ENCODE data around the gene KRTAP2-3. TPM values are rescaled to one million over a fixed set of nuclear protein-coding genes. Genes with fewer than 3 reads are reported as not detected.

The KRTAP2-3 gene
- total RNA-seq, 1 experiment from 2014 or later = 6.3 TPM

DNA sequence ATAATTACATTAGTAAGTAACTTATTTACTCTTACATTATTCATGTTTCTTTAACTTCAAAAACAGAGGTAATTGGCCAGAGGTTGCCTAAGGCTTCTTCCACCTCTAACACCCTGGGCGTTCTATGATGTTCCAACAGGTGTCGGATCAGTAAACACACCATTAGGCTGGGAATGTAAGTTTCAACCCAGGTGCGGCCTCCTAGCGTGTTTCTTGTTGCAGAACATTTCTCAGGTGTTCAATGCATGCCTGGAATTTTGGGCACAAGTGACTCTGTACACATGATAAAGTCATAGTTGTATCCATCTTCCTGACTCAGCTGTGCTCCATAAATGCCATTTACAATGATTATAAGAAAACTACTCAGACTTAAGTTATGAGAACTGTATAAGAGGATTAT, 5.9 kb downstream of the KRTAP2-3 start:
- Histone ChIP-seq H3K4me2 (ENCODE audit: low read length) (no peak overlapping the region), H3K27me3 (ENCODE audit: insufficient read depth, low read length) (no peaks in the 10 kb centered on the region), H2AFZ (ENCODE audit: low read depth, low read length, poor library complexity, severe bottlenecking) (no peak overlapping the region), H3K9me2 (ENCODE audit: insufficient read depth) (no peaks in the 10 kb centered on the region), H3K4me3 (replicated peaks in 1 of 2; ENCODE audit: low read depth in 1 of 2, low read length in 2 of 2) (no peak overlapping the region), H3K27ac (ENCODE audit: low read depth, low read length) (no peak overlapping the region), H3K36me3 (ENCODE audit: control insufficient read depth in 1 of 2, insufficient read depth in 2 of 2, low read length in 2 of 2) (0 out of 4 replicates have a peak, but pooled peaks cover 0 to 4% of the 10 kb centered on the region in 2 experiments), H3K9ac (ENCODE audit: low read length) (no peak overlapping the region), H3K79me2 (ENCODE audit: insufficient read depth, low read length) (no peaks in the 10 kb centered on the region), H4K20me1 (ENCODE audit: insufficient read depth) (no peaks in the 10 kb centered on the region), H3K9me3 (ENCODE audit: control insufficient read depth in 1 of 2, insufficient read depth in 1 of 2, low read depth in 1 of 2, low read length in 2 of 2) (peaks cover 0 to 21% of the 10 kb centered on the region in 2 experiments; a peak in 1 of 4 replicates), H3K4me1 (ENCODE audit: control insufficient read depth in 1 of 2, insufficient read depth in 2 of 2, low read length in 2 of 2) (peaks cover 6 to 8% of the 10 kb centered on the region in 2 experiments)
- no peak for DNase-seq (ENCODE audit: low read depth, low spot score)
- RAD21 ChIA-PET (ENCODE audit: low non-redundant PET in 1 of 2, low total read pairs in 2 of 2, uncharacterized antibody in 2 of 2, unreplicated experiment in 2 of 2) = no interaction called here
- TF ChIP-seq EZH2phosphoT487 (IDR thresholded peaks at IDR 0.05; ENCODE audit: borderline replicate concordance) (no peak), SIN3A (IDR thresholded peaks at IDR 0.05; ENCODE audit: low read depth) (no peak), EGR1 (IDR thresholded peaks at IDR 0.05; ENCODE audit: low read depth) (no peak), FOSL1 (IDR thresholded peaks at IDR 0.05; ENCODE audit: low read depth) (no peak), ZFX (IDR thresholded peaks at IDR 0.05) (no peak), SRF (IDR thresholded peaks at IDR 0.05; ENCODE audit: low read depth) (no peak), EZH2 (IDR thresholded peaks at IDR 0.05) (no peak), ELF1 (IDR thresholded peaks at IDR 0.05; ENCODE audit: borderline replicate concordance, low read depth) (no peak)
- TF ChIP-seq, protein P1, sequence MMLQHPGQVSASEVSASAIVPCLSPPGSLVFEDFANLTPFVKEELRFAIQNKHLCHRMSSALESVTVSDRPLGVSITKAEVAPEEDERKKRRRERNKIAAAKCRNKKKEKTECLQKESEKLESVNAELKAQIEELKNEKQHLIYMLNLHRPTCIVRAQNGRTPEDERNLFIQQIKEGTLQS (IDR thresholded peaks at IDR 0.05) = no peak
- TF ChIP-seq, protein P2, sequence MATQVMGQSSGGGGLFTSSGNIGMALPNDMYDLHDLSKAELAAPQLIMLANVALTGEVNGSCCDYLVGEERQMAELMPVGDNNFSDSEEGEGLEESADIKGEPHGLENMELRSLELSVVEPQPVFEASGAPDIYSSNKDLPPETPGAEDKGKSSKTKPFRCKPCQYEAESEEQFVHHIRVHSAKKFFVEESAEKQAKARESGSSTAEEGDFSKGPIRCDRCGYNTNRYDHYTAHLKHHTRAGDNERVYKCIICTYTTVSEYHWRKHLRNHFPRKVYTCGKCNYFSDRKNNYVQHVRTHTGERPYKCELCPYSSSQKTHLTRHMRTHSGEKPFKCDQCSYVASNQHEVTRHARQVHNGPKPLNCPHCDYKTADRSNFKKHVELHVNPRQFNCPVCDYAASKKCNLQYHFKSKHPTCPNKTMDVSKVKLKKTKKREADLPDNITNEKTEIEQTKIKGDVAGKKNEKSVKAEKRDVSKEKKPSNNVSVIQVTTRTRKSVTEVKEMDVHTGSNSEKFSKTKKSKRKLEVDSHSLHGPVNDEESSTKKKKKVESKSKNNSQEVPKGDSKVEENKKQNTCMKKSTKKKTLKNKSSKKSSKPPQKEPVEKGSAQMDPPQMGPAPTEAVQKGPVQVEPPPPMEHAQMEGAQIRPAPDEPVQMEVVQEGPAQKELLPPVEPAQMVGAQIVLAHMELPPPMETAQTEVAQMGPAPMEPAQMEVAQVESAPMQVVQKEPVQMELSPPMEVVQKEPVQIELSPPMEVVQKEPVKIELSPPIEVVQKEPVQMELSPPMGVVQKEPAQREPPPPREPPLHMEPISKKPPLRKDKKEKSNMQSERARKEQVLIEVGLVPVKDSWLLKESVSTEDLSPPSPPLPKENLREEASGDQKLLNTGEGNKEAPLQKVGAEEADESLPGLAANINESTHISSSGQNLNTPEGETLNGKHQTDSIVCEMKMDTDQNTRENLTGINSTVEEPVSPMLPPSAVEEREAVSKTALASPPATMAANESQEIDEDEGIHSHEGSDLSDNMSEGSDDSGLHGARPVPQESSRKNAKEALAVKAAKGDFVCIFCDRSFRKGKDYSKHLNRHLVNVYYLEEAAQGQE (IDR thresholded peaks at IDR 0.05; ENCODE audit: low read depth) = no peak
- TF ChIP-seq, protein P3, sequence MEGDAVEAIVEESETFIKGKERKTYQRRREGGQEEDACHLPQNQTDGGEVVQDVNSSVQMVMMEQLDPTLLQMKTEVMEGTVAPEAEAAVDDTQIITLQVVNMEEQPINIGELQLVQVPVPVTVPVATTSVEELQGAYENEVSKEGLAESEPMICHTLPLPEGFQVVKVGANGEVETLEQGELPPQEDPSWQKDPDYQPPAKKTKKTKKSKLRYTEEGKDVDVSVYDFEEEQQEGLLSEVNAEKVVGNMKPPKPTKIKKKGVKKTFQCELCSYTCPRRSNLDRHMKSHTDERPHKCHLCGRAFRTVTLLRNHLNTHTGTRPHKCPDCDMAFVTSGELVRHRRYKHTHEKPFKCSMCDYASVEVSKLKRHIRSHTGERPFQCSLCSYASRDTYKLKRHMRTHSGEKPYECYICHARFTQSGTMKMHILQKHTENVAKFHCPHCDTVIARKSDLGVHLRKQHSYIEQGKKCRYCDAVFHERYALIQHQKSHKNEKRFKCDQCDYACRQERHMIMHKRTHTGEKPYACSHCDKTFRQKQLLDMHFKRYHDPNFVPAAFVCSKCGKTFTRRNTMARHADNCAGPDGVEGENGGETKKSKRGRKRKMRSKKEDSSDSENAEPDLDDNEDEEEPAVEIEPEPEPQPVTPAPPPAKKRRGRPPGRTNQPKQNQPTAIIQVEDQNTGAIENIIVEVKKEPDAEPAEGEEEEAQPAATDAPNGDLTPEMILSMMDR (IDR thresholded peaks at IDR 0.05 in 2 of 3, conservative IDR thresholded peaks at IDR 0.05 in 1 of 3; ENCODE audit: borderline replicate concordance in 1 of 3, insufficient read depth in 1 of 3, low read depth in 2 of 3, low read length in 2 of 3) = no peak
- intact Hi-C loops (cut with micrococcal nuclease) = no loop called here
- no TSS peak for BruUV-seq (replicated peaks)
- ATAC-seq = no peak
- CTCF ChIA-PET = no interaction called here
- POLR2A ChIA-PET = no interaction called here

All from HCT116 (cell line).